ENCODE results near the gene CALN1. TPM values are rescaled to one million over a fixed set of nuclear protein-coding genes. Genes with fewer than 3 reads are reported as not detected.

Gene CALN1
- total RNA-seq, 1 experiment from 2014 or later: not detected

GRCh38 chr7:71886046-71886445 lies 526.1 kb downstream of the CALN1 start:
- Histone ChIP-seq H3K36me3 (ENCODE audit: control insufficient read depth, insufficient read depth, low read length) (no peaks in the 10 kb centered on the region), H3K4me1 (no peaks in the 10 kb centered on the region), H3K27me3 (replicated peaks; ENCODE audit: control insufficient read depth, insufficient read depth, low read length) (no peaks in the 10 kb centered on the region), H3K9me3 (peaks cover 4% of the 10 kb centered on the region; the same call in 1 of the 2 replicates), H3K4me3 (ENCODE audit: low read depth, low read length) (no peak overlapping the region)
- H3K27ac Mint-ChIP-seq (ENCODE audit: unreplicated experiment): no peak overlapping the region
- POLR2A ChIA-PET: no interaction called here
- no peaks in the 10 kb centered on the region for H3K36me3 Mint-ChIP-seq (ENCODE audit: insufficient read depth, unreplicated experiment)
- H3K4me1 Mint-ChIP-seq (ENCODE audit: low read depth, unreplicated experiment): no peaks in the 10 kb centered on the region
- intact Hi-C loops (cut with micrococcal nuclease; ENCODE audit: unreplicated experiment): no loop called here
- DNase-seq: no peak
- TF ChIP-seq CTCF (IDR thresholded peaks at IDR 0.05; ENCODE audit: insufficient read depth in 1 of 2, low read depth in 1 of 2, low read length in 1 of 2, severe bottlenecking in 1 of 2, unreplicated experiment in 1 of 2): no peak
- CTCF ChIA-PET: no interaction called here
- H3K27me3 Mint-ChIP-seq (ENCODE audit: insufficient read depth, unreplicated experiment): no peaks in the 10 kb centered on the region
- BruUV-seq (replicated peaks): no TSS peak
- H3K9me3 Mint-ChIP-seq (ENCODE audit: unreplicated experiment): peaks cover 43% of the 10 kb centered on the region
- H3K4me3 Mint-ChIP-seq (ENCODE audit: unreplicated experiment): no peak overlapping the region

- peaks cover 49% of the 10 kb centered on the region for H3K9me3 Mint-ChIP-seq (ENCODE audit: unreplicated experiment)
- H3K4me1 Mint-ChIP-seq (ENCODE audit: low read depth, unreplicated experiment): no peaks in the 10 kb centered on the region
- no peaks in the 10 kb centered on the region for H3K27me3 ChIP-seq (replicated peaks; ENCODE audit: control insufficient read depth, insufficient read depth, low read length)
- H3K36me3 ChIP-seq (ENCODE audit: control insufficient read depth, insufficient read depth, low read length): no peaks in the 10 kb centered on the region
- DNase-seq: no peak
- no peaks in the 10 kb centered on the region for H3K27me3 Mint-ChIP-seq (ENCODE audit: insufficient read depth, unreplicated experiment)
- no TSS peak for BruUV-seq (replicated peaks)
- no peaks in the 10 kb centered on the region for H3K4me1 ChIP-seq
- TF ChIP-seq CTCF (IDR thresholded peaks at IDR 0.05; ENCODE audit: insufficient read depth in 1 of 2, low read depth in 1 of 2, low read length in 1 of 2, severe bottlenecking in 1 of 2, unreplicated experiment in 1 of 2): no peak
- no peak overlapping the region for H3K4me3 Mint-ChIP-seq (ENCODE audit: unreplicated experiment)
- no peaks in the 10 kb centered on the region for H3K36me3 Mint-ChIP-seq (ENCODE audit: insufficient read depth, unreplicated experiment)
- H3K4me3 ChIP-seq (ENCODE audit: low read depth, low read length): no peak overlapping the region
- CTCF ChIA-PET: no interaction called here
- POLR2A ChIA-PET: no interaction called here
- peaks cover 3% of the 10 kb centered on the region; the same call in 1 of the 2 replicates for H3K9me3 ChIP-seq
- intact Hi-C loops (cut with micrococcal nuclease; ENCODE audit: unreplicated experiment): no loop called here
- H3K27ac Mint-ChIP-seq (ENCODE audit: unreplicated experiment): no peak overlapping the region
Observed at GRCh38 chr7:71885487-71885886, 526.7 kb downstream of the CALN1 start.

GRCh38 chr7:71883415-71883814 lies 528.7 kb downstream of the CALN1 start:
- H3K4me1 ChIP-seq: no peaks in the 10 kb centered on the region
- H3K36me3 ChIP-seq (ENCODE audit: control insufficient read depth, insufficient read depth, low read length): no peaks in the 10 kb centered on the region
- Mint-ChIP-seq H3K9me3 (ENCODE audit: unreplicated experiment) (peaks cover 50% of the 10 kb centered on the region), H3K4me3 (ENCODE audit: unreplicated experiment) (no peak overlapping the region), H3K4me1 (ENCODE audit: low read depth, unreplicated experiment) (no peaks in the 10 kb centered on the region), H3K27me3 (ENCODE audit: insufficient read depth, unreplicated experiment) (no peaks in the 10 kb centered on the region), H3K27ac (ENCODE audit: unreplicated experiment) (no peak overlapping the region), H3K36me3 (ENCODE audit: insufficient read depth, unreplicated experiment) (no peaks in the 10 kb centered on the region)
- peaks cover 3% of the 10 kb centered on the region; the same call in 1 of the 2 replicates for H3K9me3 ChIP-seq
- CTCF ChIA-PET: no interaction called here
- intact Hi-C loops (cut with micrococcal nuclease; ENCODE audit: unreplicated experiment): no loop called here
- no TSS peak for BruUV-seq (replicated peaks)
- no peak for TF ChIP-seq CTCF (IDR thresholded peaks at IDR 0.05; ENCODE audit: insufficient read depth in 1 of 2, low read depth in 1 of 2, low read length in 1 of 2, severe bottlenecking in 1 of 2, unreplicated experiment in 1 of 2)
- H3K4me3 ChIP-seq (ENCODE audit: low read depth, low read length): no peak overlapping the region
- no peak for DNase-seq
- no peaks in the 10 kb centered on the region for H3K27me3 ChIP-seq (replicated peaks; ENCODE audit: control insufficient read depth, insufficient read depth, low read length)
- POLR2A ChIA-PET: no interaction called here

All from Caco-2 (cell line).